ENCODE measurements around the gene RAB35. TPM values are rescaled to one million over a fixed set of nuclear protein-coding genes. Genes with fewer than 3 reads are reported as not detected.

RAB35 gene
- total RNA-seq, 1 donor from 2014 or later: 37.5 TPM

DNA sequence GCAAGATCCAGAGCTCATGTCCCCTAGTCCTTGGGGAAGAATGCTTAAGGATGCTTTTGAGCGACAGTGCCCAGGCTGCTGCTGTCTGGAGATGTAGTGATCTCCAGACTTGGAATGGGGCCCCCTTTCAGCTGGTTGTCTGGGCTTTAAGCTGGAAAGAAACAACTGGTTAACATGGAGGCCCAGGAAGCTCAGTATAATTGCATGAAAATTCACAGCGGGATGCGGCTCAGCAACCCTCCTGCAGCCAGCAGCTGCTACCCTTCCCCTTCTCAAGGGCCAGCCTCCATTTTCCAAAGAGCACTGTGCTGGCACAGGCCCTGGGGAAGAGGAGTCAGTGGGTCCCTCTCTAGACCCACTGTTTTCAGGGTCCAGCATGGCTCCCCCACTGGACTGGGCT lies 26.3 kb downstream of the RAB35 start:
- no peak for DNase-seq (ENCODE audit: low spot score in 2 of 2)
- no peak for FAIRE-seq

DNA sequence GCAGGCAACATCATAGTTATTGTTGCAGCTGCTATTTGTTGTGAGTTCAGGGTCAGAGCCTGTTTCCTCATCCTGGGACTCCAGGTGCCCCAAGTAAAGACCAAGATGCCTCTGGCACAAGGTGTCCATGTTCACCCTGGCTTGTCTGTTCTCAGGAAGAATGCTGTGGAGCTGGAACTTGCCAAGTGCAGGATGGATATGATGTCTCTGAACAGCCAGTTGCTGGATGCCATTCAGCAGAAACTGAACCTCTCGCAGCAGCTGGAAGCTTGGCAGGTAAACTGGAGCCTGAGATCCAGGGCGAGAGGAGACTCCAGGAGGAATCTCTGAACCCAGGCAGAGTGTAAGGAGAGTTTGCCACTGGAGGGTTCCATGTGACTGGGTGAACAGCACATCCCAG lies 26.8 kb downstream of the RAB35 start:
- no peak for DNase-seq (ENCODE audit: low spot score in 2 of 2)
- no peak for FAIRE-seq

DNA sequence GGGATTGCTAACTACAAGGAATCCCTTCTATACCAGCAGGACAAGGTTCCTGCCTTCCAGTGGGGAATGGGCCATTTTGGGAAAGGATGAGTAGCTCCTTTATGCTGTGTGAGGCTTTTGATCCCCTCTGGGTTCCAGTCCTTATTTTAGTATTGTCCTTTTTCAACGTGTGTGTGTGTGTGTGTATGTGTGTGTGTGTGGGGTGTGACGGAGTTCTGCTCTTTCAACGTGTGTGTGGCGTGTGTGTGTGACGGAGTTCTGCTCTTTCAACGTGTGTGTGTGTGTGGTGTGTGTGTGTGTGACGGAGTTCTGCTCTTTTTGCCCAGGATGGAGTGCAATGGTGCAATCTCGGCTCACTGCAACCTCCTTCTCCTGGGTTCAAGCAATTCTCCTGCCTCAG lies 27.4 kb downstream of the RAB35 start:
- DNase-seq (ENCODE audit: low spot score in 2 of 2): no peak
- FAIRE-seq: no peak

DNA sequence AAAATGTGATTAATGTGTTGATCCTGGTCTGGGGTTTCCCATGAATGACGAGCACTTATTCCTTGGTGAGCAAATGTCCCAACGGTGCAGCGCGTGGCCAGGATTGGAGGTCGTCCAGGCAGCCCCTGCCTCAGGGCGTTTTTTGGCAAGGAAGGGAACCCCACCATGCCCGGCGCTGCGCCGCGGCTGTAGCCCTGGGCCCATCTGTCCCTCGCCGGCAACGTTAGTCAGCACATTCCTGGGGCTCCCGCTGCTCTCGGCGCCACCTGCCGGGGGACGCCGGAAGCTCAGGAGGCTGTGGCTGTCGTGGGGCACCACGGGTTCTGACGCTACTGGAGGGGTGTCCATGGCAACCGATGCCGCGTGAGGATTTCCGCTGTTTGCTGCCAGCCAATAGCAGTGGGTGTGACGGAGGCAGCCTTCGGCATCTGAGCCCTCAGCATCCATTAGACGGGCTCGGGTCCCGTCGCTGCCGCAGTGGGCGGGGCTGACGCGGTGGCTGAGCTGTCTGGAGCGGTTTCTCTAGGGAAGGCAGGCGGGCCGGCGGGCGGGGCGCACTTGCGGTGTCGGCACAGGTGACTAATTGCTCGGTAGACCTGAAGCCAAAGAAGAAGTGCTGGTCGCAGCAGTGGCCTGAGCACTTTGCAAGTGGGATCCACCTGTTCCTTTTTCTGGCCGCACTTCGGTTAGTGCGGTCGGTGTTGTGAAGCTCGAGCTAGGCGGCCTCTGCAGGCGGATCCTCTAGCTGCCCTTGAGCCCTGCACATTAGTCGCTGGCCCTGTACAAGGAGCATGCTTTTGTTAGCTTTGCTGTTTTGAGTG lies 29.5 kb downstream of the RAB35 start:
- FAIRE-seq: peak; percentile 89

DNA sequence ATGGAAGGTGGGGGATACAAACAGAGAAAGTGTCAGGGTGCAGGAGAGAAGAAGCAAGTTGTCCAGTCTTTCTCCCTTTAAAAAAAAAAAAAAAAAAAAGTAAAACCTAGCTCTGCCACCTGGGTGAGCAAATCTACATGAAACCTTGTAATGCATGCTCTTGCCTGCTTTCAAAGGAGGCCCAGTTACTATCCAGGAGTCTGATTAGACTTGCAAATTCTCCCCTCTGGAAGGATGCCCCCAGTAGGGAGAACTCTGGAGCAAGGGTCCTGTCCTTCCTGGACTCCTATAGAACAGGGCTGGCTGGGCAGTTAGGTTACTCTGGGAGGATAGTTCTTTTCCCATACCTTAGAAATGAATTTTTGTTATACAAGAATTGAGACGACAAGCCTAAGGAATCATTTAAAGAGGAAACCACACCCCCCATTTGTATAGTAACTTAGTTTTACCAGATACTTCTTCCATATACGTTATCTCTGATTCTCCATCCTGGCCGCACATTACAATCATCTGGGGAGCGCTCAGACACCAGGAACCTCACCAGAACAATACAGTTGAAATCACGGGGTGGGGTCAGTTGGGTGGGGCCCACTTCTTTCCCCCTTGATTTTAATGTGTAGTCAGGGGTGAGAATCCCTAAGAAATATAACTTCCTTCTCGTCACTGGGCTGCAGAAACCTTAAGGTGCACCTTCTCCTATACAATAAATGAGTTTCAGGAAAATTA lies 30.5 kb downstream of the RAB35 start:
- no peak for FAIRE-seq
- no peak for DNase-seq (ENCODE audit: low spot score in 2 of 2)

More for the DNA sequence above, 29.5 kb downstream of the RAB35 start:
- peak; percentile 93 to 99 for DNase-seq (ENCODE audit: low spot score in 2 of 2)

DNA sequence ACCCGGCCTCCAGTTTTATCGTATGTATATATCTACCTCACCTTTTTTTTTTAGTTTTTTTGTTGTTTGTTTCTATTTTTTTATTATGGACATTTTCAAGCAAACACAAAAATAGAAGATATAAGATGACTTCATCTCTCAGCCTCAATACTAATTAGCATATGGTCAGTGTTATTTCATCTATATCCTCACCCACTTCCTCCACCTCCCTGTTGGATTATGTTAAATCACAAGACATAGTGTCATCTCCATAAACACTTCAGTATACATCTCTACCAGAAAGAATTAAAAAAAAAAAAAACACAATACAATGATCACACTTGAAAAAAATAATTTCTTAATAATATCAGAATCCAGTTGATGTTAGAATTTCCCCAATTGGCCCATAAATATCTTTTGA lies 34.9 kb downstream of the RAB35 start:
- DNase-seq (ENCODE audit: low spot score in 2 of 2): no peak
- FAIRE-seq: no peak

DNA sequence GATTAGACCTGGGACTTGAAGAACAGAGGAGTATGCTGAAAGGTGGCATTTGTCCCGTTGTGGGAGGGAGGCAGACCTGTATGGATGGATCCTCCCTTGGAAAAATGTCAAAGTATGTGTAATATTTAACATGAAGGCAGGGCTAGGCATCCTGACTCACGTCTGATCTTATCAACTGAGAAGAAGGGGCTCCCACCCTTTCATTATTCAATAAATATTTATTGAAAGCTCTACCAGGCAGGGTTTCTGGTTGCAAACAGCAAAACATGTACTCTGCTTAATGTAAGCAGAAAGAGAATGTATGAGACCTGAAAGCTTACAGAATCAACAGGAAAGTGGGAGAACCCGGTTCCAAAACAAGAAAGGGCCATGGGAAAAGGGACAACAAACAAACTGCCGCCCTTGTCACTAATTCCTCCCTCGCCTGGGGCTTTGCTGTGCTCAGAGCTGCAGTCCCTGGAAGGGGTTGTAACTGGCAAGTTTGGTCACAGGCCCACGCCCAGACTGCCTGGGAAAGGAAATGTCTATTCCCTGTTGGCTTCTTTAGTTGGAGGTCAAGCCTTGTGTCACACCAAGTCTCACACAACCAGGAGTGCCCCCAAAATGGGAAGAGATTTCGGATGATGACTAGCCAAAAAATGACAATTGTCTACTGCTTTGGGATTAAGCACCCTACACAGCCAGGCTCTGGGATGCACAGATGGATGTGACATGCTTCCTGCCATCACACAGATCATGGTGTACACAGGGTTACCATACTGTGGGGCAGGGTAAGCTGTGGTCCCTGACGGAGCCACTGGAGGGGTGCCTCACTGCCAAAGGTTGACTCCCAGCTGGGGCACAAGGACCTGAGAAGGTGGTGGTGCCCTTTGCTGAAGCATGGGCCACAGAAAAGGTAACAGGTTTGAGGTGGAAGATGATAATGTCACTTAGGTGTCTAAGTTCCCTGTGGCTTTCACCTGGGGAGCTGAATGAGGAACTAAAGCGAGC lies 36.8 kb downstream of the RAB35 start:
- DNase-seq (ENCODE audit: low spot score in 2 of 2): no peak
- no peak for FAIRE-seq

DNA sequence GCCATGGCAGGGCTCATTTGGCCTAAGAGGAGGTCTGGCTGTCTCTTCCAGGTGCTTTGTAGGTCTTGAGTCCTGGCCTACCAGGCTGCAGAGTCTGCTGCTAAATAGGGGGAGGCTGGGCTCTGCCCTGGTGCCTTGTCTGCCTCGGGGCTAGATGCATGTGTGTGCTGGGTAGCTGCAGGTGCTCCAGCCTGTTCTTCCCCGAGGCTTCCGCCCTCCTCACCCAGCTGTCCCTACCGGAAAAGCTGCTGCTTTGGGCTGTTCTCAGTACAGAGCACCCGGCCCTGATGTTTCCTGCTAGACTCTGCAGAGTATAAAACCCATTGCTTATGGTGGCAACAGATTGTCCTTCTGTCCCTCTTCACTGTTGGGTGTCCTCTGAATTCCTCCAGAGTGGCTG lies 37.7 kb downstream of the RAB35 start:
- DNase-seq (ENCODE audit: low spot score in 2 of 2) (no peak), FAIRE-seq (no peak)

DNA sequence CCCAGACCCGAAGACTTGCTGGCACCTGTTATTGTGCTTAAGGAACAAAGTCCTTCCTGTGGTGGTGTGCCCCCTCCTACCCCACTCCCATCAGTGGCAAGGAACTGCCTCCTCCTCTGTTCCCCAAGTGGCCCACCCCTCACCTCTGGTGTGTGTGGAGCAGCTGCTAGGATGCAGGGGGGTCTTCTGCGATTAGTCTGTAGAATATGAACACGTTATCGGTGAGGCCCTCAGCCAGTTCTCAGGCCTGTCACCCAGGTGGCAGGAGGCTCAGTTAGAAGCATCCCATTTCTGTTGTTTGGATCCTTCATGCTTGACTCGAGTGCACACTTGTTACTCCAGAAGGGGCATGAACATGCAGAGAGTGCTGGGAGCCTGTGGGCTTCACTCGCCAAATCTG lies 39.3 kb downstream of the RAB35 start:
- FAIRE-seq (no peak), DNase-seq (ENCODE audit: low spot score in 2 of 2) (no peak)

DNA sequence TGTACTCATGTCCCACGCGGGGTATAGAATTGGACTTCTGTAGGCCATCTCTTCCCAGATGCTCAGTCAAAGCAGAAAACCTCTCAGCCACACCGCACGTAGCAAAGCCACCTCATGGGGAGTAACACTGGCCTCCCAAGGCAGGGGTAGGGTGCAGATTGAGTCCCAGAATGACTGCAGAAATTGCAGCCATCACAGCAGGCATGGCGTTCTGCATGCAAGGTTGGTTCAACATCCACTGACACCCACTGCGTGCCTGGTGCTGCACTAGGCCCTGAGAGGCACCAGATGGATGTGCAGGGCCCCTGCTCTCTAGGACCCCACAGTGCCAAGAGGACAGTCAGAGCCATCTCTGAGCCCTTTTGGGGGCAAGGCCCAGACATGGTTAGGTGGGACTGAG lies 39.9 kb downstream of the RAB35 start:
- DNase-seq (ENCODE audit: low spot score in 2 of 2) (no peak), FAIRE-seq (no peak)

DNA sequence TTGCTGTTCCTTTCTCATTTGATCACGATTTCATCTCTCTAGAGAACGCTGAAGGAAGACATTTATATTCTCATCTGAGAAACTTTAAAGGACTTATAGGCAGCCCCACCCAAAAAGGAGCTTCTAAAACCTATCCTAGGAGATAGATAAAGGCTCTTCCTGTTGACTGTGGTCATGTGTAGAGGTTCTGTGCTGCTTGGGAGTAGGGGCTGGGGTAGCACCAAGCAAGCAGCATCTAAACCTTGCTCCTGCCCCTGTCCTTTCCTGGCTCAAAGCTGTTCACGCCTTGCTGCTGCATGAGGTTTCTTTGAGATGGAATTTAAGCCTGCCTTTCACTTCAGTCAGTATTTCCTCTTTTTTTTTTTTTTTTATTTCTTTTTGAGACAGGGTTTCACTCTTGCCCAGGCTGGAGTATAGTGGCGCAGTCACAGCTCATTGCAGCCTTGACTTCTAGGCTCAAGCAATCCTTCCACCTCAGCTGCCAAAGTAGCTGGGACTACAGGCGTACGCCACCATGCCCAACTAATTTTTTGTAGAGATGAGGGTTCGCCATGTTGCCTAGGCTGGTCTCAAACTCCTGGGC lies 41.4 kb downstream of the RAB35 start:
- DNase-seq (ENCODE audit: low spot score in 2 of 2) (no peak), FAIRE-seq (no peak)

DNA sequence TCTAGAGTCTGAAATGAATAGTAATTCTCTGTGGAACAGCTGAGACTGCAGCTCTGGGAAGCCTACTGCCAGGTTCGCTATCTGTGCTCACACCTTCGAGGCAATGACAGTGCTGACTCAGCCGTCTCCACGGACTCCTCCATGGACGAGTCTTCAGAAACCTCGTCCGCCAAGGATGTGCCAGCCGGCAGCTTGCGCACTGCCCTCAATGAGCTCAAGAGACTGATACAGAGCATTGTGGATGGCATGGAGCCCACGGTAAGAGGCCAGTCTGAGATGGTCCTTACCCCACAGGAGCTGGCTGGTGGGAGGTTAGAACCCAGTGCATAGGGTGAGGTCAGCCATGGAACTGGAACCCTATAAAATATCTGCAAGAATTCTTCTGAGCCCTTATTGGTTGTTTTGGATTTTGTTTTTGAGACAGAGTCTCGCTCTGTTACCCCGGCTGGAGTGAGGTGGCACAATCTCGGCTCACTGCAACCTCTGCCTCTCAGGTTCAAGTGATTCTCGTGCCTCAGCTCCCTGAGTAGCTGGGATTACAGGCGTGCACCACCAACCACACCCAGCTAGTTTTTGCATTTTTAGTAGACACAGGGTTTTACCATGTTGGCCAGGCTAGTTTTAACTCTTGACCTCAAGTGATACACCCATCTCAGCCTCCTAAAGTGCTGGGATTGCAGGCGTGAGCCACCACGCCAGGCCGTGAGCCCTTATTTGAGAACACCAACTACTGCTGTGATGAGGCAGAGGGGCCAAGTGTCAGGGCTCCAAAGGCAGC lies 43.9 kb downstream of the RAB35 start:
- FAIRE-seq: no peak
- DNase-seq (ENCODE audit: low spot score in 2 of 2): no peak

DNA sequence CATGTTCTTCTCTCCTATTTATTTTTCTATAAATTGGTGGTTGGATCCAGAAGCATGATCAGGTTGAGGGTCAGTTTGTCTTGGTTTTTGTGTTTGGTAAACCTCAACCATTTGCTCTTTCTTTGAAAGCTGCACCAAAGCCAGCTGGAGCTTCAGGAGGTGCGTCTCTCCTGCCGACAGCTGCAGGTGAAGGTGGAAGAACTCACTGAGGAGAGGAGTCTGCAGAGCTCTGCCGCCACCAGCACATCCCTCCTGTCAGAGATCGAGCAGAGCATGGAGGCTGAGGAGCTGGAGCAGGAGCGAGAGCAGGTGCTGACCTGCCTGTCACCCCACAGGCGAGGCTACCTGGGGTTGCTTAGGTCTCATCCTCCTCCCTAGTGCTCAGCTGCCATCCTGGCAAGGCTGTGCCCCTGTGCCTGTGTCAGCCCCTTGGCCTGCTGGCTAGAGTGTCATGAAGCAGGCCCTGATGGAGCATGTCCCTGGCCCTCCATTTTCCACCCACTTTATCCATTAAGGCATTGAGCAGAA lies 45.0 kb downstream of the RAB35 start:
- no peak for DNase-seq (ENCODE audit: low spot score in 2 of 2)
- FAIRE-seq: no peak

DNA sequence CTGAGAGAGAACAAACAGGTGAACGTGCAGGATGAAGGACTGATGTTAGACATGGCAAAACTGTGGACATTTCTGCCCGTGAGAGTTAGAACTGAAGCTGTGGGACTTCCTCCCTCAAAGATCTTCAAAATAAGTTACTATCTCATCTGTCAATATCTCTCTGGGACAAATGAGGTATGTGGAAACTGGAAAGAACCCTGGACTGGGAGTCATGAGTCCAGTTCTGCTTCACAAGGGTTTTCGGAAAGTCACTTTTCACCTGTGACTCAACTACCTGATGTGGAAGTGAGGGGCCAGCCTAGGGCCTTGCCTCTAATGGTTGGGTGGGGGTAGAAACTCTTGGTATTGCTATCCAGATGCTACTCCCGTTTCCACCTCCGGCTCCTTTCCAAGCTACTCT lies 47.3 kb downstream of the RAB35 start:
- FAIRE-seq (no peak), DNase-seq (ENCODE audit: low spot score in 2 of 2) (no peak)

DNA sequence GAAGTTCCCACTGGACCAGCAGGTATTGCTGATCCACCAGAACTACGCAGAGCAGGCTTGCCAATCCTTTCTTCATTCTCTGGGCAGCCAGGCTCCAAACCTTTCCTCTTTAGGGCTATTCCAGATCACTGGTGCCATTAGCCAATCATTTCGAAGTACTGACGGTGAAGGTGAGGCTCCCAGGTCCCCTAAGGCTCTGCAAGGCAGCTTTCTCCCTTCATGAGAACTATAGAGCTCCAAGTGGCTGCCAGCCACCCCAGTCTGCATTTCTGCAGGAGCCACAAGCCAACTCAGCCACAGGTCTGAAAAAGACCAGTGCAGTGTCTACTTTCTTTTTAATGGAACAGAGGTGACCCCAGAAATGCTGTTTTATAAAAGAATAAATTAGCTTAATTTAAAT lies 48.7 kb downstream of the RAB35 start:
- FAIRE-seq: no peak
- no peak for DNase-seq (ENCODE audit: low spot score in 2 of 2)

DNA sequence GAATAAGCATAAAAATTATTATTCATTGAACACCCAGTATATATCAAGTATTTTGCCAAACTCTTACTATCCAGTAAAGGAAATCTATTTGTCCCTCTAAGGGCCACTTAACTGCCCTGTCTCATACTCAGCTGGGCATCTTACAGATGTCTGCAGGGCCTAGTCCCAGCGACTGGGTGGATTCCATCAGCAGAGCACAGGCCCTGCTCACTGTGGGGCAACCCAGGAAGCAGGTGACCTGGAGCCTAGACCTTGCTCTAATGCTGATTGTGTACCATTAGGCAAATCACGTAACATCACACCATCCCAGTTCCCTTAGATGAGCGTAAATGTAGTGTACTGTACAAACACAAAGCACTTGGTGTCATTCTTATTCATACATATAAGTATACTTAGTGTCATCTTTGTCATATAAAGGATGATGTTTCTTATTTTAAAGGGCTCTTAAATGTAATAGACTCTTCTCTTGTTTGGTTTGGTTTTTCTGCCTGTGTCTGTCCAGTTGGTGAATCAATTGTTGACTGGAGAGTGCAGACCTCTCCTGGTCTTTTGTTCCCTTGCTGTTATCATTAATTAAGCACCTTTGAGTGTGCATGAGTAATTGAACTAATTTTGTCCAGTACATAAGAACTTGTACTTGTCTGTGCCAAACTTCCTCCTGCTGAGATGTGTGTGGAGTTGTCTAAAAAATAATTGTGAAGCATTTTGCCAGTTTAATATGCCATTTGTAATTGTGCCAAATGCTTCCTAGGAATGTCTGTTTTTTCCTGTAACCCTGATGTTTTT lies 49.3 kb downstream of the RAB35 start:
- FAIRE-seq (no peak), DNase-seq (ENCODE audit: low spot score in 2 of 2) (no peak)

DNA sequence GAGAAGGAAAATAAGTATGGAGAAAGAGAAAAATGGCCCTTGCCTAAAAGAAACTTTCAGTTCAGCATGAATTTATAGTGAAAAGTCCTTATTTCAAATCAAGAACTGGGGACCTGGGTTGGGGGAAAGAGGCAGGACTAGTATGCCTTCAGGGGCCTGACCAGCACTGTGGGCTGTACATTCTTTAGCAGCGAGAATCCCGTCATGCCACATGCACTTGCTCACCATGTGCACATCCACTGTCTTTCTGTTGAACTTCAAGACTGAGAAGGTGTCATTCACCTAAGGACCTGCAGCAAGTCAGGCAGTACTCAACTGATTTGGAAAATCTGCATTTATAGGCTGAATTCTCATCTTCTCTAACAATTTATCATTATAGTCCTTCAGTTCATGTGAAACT lies 50.2 kb downstream of the RAB35 start:
- DNase-seq (ENCODE audit: low spot score in 2 of 2) (no peak), FAIRE-seq (no peak)

DNA sequence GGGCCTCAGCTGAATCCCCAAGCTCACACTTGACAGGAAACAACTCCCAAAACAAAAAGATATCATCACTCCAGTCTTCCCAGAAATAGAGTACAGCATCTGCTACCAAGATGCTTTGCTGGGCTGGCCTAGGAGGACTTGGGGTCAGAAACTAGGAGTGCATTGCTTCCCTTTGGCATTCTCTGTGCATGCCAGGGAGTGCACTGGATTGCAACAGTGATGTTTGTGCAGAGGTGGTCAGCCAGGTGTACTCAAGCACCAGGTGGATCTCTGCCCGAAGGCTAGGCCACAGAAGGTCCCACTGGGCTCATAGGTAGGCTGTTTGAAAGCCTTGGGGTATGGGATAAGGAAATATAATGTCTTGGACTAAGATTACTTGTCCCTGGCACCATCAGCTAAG lies 51.1 kb downstream of the RAB35 start:
- no peak for FAIRE-seq
- no peak for DNase-seq (ENCODE audit: low spot score in 2 of 2)

All from frontal cortex (tissue), 4 donors.